Activated CD4-positive, alpha-beta T cell treated with anti-CD3 and anti-CD28 coated beads for 36 hours (primary cell): ENCODE results near the gene GNPAT. TPM values are rescaled to one million over a fixed set of nuclear protein-coding genes. Genes with fewer than 3 reads are reported as not detected.

ENCODE experiments used
- ATAC-seq: fragments of 200-7000 bp; cut with Tn5 transposase; one replicate; pipeline ENCODE4 v1.10.0; 2021; ENCODE audit warnings: mild to moderate bottlenecking, moderate library complexity
- CTCF ChIA-PET: fragments of 350-600 bp; sonication (Branson Sonifier 250); formaldehyde crosslinking; loops from one replicate; lab custom pipeline; 2021; ENCODE audit warnings: antibody characterized with exemption; lab: Charles Lee
- POLR2A ChIA-PET: fragments of 350-600 bp; sonication (Branson Sonifier 250); formaldehyde crosslinking; loops from one replicate; lab custom pipeline; 2021; ENCODE audit warnings: antibody characterized with exemption, inconsistent platforms; lab: Charles Lee
- DNase-seq: peaks from one replicate; pipeline ENCODE4 v3.0.0-alpha.2; 2020
- H3K27ac Mint-ChIP-seq: one replicate; pipeline ENCODE4 v1.8.0; 2021; ENCODE audit warnings: mixed read lengths
- H3K27me3 Mint-ChIP-seq: one replicate; pipeline ENCODE4 v1.8.0; 2021; ENCODE audit warnings: mixed read lengths
- H3K36me3 Mint-ChIP-seq: one replicate; pipeline ENCODE4 v1.8.0; 2021; ENCODE audit warnings: low read depth, mixed read lengths
- H3K4me1 Mint-ChIP-seq: one replicate; pipeline ENCODE4 v1.8.0; 2021; ENCODE audit warnings: mixed read lengths
- H3K4me3 Mint-ChIP-seq: one replicate; pipeline ENCODE4 v1.8.0; 2021; ENCODE audit warnings: mild to moderate bottlenecking, moderate library complexity, mixed read lengths
- H3K9me3 Mint-ChIP-seq: one replicate; pipeline ENCODE4 v1.8.0; 2021; ENCODE audit warnings: low read depth, mixed read lengths
- intact Hi-C, 2 experiments: fragments of 100-400 bp; cut with DNase I in 1 of 2; cut with micrococcal nuclease in 1 of 2; formaldehyde crosslinking; loops; one replicate each; pipeline versions ENCODE4 v1.14.2 to v1.15.1; 2022 to 2024; cut with DNase I, micrococcal nuclease
- total RNA-seq, 2 experiments: library from RNA; stranded (reverse); gene quantifications; one replicate each; pipeline ENCODE4 v1.2.3, GENCODE V29; 2021

The GNPAT gene
- total RNA-seq, 2 experiments from 2014 or later: 58.0 to 62.0 TPM

DNA sequence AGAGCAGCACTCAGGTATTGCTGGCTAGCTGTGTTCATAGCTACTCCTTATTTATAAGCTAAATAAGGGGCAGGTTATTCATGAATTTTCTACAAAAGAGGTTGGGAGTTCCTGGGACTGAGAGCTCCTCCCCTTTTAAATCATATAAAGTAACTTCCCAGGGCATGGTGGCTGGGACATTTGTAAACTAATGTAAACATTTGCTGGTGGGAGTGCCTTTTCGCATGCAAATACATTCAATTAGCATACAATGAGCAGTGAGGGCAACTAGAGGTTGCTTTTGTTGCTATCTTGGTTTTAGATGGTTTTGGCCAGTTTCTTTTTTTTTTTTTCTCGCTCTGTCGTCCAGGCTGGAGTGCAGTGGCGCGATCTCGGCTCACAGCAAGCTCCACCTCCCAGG is 43.4 kb downstream of the GNPAT start:
- ChIA-PET CTCF (interaction anchor here (1.0 kb wide), 1 partner anchor 30 kb away, joined by 4 read pairs; no protein-coding TSS in a partner anchor), POLR2A (no interaction called here)
- Mint-ChIP-seq H3K4me1 (no peaks in the 10 kb centered on the region), H3K27ac (no peak overlapping the region), H3K27me3 (no peaks in the 10 kb centered on the region), H3K4me3 (no peak overlapping the region), H3K36me3 (no peaks in the 10 kb centered on the region), H3K9me3 (no peaks in the 10 kb centered on the region)
- intact Hi-C loops: no loop called here
- ATAC-seq: no peak
- no peak for DNase-seq

GRCh38 chr1:231286603-231287002 is 45.6 kb downstream of the GNPAT start:
- Mint-ChIP-seq H3K4me3 (no peak overlapping the region), H3K4me1 (no peaks in the 10 kb centered on the region), H3K9me3 (no peaks in the 10 kb centered on the region), H3K27me3 (no peaks in the 10 kb centered on the region), H3K27ac (no peak overlapping the region), H3K36me3 (no peaks in the 10 kb centered on the region)
- intact Hi-C loops: no loop called here
- no peak for ATAC-seq
- ChIA-PET CTCF (interaction anchor here (0.7 kb wide), 1 partner anchor 316 kb away, joined by 3 read pairs; no protein-coding TSS in a partner anchor), POLR2A (no interaction called here)
- no peak for DNase-seq

DNA sequence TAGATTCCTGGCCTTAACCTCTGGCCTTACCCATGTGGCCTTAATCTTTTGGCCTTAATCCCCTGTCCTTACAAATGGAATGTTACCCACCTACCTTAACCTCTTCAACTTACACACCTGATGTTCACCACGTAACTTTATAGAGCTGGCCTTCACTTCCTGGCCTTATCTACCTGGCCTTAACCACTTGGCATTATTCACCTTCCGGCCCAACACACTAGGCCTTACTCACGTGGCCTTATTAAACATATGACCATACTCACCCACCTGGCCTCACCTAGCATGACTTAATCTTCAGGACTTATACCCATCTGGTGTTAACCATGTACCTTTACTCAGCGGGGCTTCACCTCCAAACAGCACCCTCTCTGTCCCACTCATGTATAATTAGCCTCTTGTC is 54.9 kb downstream of the GNPAT start:
- no peaks in the 10 kb centered on the region for H3K27me3 Mint-ChIP-seq
- ATAC-seq: no peak
- CTCF ChIA-PET: interaction anchor here (1.3 kb wide), 1 partner anchor 44 kb away, joined by 4 read pairs; no protein-coding TSS in a partner anchor

GRCh38 chr1:231301990-231302389 is 61.0 kb downstream of the GNPAT start:
- intact Hi-C loops: no loop called here
- ATAC-seq (no peak), DNase-seq (no peak)
- Mint-ChIP-seq H3K36me3 (no peaks in the 10 kb centered on the region), H3K27ac (no peak overlapping the region), H3K4me3 (no peak overlapping the region), H3K4me1 (no peaks in the 10 kb centered on the region), H3K9me3 (no peaks in the 10 kb centered on the region), H3K27me3 (no peaks in the 10 kb centered on the region)
- ChIA-PET POLR2A (no interaction called here), CTCF (interaction anchor here (0.6 to 0.7 kb wide), 3 partner anchors 12 to 202 kb away, joined by 3 read pairs; no protein-coding TSS in a partner anchor)

More for the DNA sequence above, 54.9 kb downstream of the GNPAT start:
- intact Hi-C loops: no loop called here
- no peak for DNase-seq
- H3K4me3 Mint-ChIP-seq: no peak overlapping the region
- H3K27ac Mint-ChIP-seq: no peak overlapping the region
- H3K4me1 Mint-ChIP-seq: no peaks in the 10 kb centered on the region
- POLR2A ChIA-PET: no interaction called here
- no peaks in the 10 kb centered on the region for H3K36me3 Mint-ChIP-seq
- H3K9me3 Mint-ChIP-seq: no peaks in the 10 kb centered on the region

- Mint-ChIP-seq H3K27me3 (no peaks in the 10 kb centered on the region), H3K4me1 (no peaks in the 10 kb centered on the region), H3K27ac (no peak overlapping the region), H3K4me3 (no peak overlapping the region), H3K36me3 (no peaks in the 10 kb centered on the region), H3K9me3 (no peaks in the 10 kb centered on the region)
- intact Hi-C loops: no loop called here
- ChIA-PET CTCF (interaction anchor here (0.7 kb wide), 1 partner anchor 11 kb away, joined by 3 read pairs; no protein-coding TSS in a partner anchor), POLR2A (no interaction called here)
- ATAC-seq (no peak), DNase-seq (no peak)
These were observed 69.5 kb downstream of the GNPAT start for GRCh38 chr1:231310391-231310934.

- Mint-ChIP-seq H3K27me3 (no peaks in the 10 kb centered on the region), H3K9me3 (no peaks in the 10 kb centered on the region)
- CTCF ChIA-PET: interaction anchor here (0.5 to 1.1 kb wide), 2 partner anchors 292 to 296 kb away, joined by 3 read pairs; no protein-coding TSS in a partner anchor
These were observed 70.9 kb downstream of the GNPAT start for GRCh38 chr1:231311720-231312431.

GRCh38 chr1:231312432-231312788 is 71.4 kb downstream of the GNPAT start:
- ATAC-seq: no peak
- no peaks in the 10 kb centered on the region for H3K27me3 Mint-ChIP-seq
- ChIA-PET POLR2A (no interaction called here), CTCF (interaction anchor here (1.1 kb wide), 1 partner anchor 291 kb away, joined by 3 read pairs; no protein-coding TSS in a partner anchor)
- H3K4me1 Mint-ChIP-seq: no peaks in the 10 kb centered on the region
- intact Hi-C loops: no loop called here
- no peak overlapping the region for H3K4me3 Mint-ChIP-seq
- no peak for DNase-seq
- no peaks in the 10 kb centered on the region for H3K9me3 Mint-ChIP-seq
- no peaks in the 10 kb centered on the region for H3K36me3 Mint-ChIP-seq
- H3K27ac Mint-ChIP-seq: no peak overlapping the region

More at GRCh38 chr1:231311720-231312431, 70.9 kb downstream of the GNPAT start:
- H3K4me3 Mint-ChIP-seq: no peak overlapping the region
- POLR2A ChIA-PET: no interaction called here
- H3K36me3 Mint-ChIP-seq: no peaks in the 10 kb centered on the region
- DNase-seq (no peak), ATAC-seq (no peak)
- H3K27ac Mint-ChIP-seq: no peak overlapping the region
- intact Hi-C loops: no loop called here
- H3K4me1 Mint-ChIP-seq: no peaks in the 10 kb centered on the region

GRCh38 chr1:231313661-231314060 is 72.6 kb downstream of the GNPAT start:
- ChIA-PET POLR2A (no interaction called here), CTCF (interaction anchor here (0.5 to 2.3 kb wide), 5 partner anchors 11 to 293 kb away, joined by 3 to 10 read pairs (median 3); no protein-coding TSS in a partner anchor)
- intact Hi-C loops: no loop called here
- H3K36me3 Mint-ChIP-seq: no peaks in the 10 kb centered on the region
- no peak for ATAC-seq
- DNase-seq: no peak
- no peaks in the 10 kb centered on the region for H3K9me3 Mint-ChIP-seq
- H3K27ac Mint-ChIP-seq: no peak overlapping the region
- no peak overlapping the region for H3K4me3 Mint-ChIP-seq
- no peaks in the 10 kb centered on the region for H3K4me1 Mint-ChIP-seq
- no peaks in the 10 kb centered on the region for H3K27me3 Mint-ChIP-seq

DNA sequence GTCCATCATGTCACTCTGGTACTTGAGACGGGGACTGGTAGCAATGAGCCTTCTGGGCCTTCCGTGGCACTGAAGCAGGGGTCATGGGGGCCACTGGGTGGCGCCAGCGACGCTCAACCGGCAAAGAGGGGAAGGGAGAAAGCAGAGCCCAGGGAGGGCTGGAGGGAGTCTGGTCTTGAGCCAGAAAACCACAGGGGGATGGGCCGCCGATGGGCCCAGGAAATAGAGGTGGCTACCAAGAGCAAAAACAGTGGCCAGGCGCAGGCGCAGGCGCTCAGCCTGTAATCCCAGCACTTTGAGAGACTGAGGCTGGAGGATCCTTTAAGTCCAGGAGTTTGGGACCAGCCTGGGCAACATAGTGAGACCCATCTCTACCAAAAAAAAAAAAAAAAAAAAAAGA is 74.9 kb downstream of the GNPAT start:
- DNase-seq: peak; percentile 74
- Mint-ChIP-seq H3K36me3 (no peaks in the 10 kb centered on the region), H3K27ac (no peak overlapping the region), H3K9me3 (no peaks in the 10 kb centered on the region), H3K4me1 (no peaks in the 10 kb centered on the region), H3K4me3 (no peak overlapping the region), H3K27me3 (no peaks in the 10 kb centered on the region)
- ChIA-PET CTCF (interaction anchor here (0.6 to 2.7 kb wide), 15 partner anchors 11 to 290 kb away, joined by 3 to 15 read pairs (median 4); partner anchors contain the start of genes EXOC8 and SPRTN), POLR2A (no interaction called here)
- intact Hi-C loops: loop anchor here in 1 of 2 experiments (1.0 kb wide), 1 partner anchor 288 kb away; no protein-coding TSS in a partner anchor
- peak; percentile 91 for ATAC-seq

GRCh38 chr1:231317306-231318014 is 76.4 kb downstream of the GNPAT start:
- ChIA-PET CTCF (interaction anchor here (0.7 to 2.6 kb wide), 7 partner anchors 16 to 286 kb away, joined by 3 to 10 read pairs (median 4); no protein-coding TSS in a partner anchor), POLR2A (no interaction called here)
- Mint-ChIP-seq H3K27me3 (no peaks in the 10 kb centered on the region), H3K27ac (no peak overlapping the region), H3K36me3 (no peaks in the 10 kb centered on the region), H3K4me1 (no peaks in the 10 kb centered on the region), H3K9me3 (no peaks in the 10 kb centered on the region), H3K4me3 (no peak overlapping the region)
- intact Hi-C loops: no loop called here
- DNase-seq: no peak
- ATAC-seq: no peak

DNA sequence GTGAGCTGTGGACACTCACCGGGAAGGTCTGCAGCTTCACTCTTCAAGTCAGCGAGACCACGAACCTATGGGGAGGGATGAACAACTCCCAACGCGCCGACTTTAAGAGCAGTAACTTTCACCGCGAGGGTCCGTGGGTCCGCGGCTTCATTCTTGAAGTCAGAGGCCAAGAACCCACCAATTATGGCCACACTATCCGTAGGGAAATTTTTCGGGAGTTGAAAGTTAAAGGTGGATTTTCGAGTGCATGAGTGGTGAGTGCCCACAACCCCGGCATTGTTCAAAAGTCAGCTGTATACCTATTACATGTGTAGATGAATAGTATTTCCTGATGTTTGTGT is 77.0 kb downstream of the GNPAT start:
- ChIA-PET CTCF (interaction anchor here (0.9 to 1.6 kb wide), 4 partner anchors 18 to 272 kb away, joined by 3 to 4 read pairs (median 4); no protein-coding TSS in a partner anchor), POLR2A (no interaction called here)
- Mint-ChIP-seq H3K27ac (no peak overlapping the region), H3K9me3 (no peaks in the 10 kb centered on the region), H3K27me3 (no peaks in the 10 kb centered on the region), H3K4me1 (no peaks in the 10 kb centered on the region), H3K36me3 (no peaks in the 10 kb centered on the region), H3K4me3 (no peak overlapping the region)
- ATAC-seq: no peak
- intact Hi-C loops: no loop called here
- no peak for DNase-seq
